PC-3 (cell line): ENCODE measurements around the gene NCF4.

Experiments used
- EZH2 ChIP-seq: fragments of 300-600 bp; sonication (generic); IDR thresholded peaks from one replicate; pipeline ENCODE4 v1.6.1; 2017; ENCODE audit warnings: antibody characterized with exemption, mild to moderate bottlenecking, low read length; ENCODE audit not compliant: unreplicated experiment
- TF ChIP-seq, protein P1 (sequence below): fragments of 300-600 bp; sonication (generic); conservative IDR thresholded peaks from 2 replicates; pipeline ENCODE4 v1.5.1; 2017; ENCODE audit warnings: antibody characterized with exemption, low read depth, mild to moderate bottlenecking, low read length

- TF ChIP-seq, protein P1, sequence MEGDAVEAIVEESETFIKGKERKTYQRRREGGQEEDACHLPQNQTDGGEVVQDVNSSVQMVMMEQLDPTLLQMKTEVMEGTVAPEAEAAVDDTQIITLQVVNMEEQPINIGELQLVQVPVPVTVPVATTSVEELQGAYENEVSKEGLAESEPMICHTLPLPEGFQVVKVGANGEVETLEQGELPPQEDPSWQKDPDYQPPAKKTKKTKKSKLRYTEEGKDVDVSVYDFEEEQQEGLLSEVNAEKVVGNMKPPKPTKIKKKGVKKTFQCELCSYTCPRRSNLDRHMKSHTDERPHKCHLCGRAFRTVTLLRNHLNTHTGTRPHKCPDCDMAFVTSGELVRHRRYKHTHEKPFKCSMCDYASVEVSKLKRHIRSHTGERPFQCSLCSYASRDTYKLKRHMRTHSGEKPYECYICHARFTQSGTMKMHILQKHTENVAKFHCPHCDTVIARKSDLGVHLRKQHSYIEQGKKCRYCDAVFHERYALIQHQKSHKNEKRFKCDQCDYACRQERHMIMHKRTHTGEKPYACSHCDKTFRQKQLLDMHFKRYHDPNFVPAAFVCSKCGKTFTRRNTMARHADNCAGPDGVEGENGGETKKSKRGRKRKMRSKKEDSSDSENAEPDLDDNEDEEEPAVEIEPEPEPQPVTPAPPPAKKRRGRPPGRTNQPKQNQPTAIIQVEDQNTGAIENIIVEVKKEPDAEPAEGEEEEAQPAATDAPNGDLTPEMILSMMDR = no peak
- TF ChIP-seq EZH2 = no peak
Observed at GRCh38 chr22:36881504-36882245, 20.9 kb downstream of the NCF4 start.
